T-helper 1 cell treated with Interleukin-12 subunit alpha and Interleukin-12 subunit beta and Interleukin-4 antibody, amounts not matched to agents 30 μg/mL and 1 μg/mL, for 36 hours (primary cell): Measurements from ENCODE around the gene TRIM28.

Experiments
- H3K27ac Mint-ChIP-seq: one replicate; pipeline ENCODE4 v1.8.0; 2021; ENCODE audit warnings: mild to moderate bottlenecking, mixed read lengths
- H3K27me3 Mint-ChIP-seq: one replicate; pipeline ENCODE4 v1.8.0; 2021; ENCODE audit warnings: low read depth, mixed read lengths
- H3K36me3 Mint-ChIP-seq: one replicate; pipeline ENCODE4 v1.8.0; 2021; ENCODE audit warnings: low read depth, mixed read lengths
- H3K4me1 Mint-ChIP-seq: one replicate; pipeline ENCODE4 v1.8.0; 2021; ENCODE audit warnings: low read depth, mixed read lengths
- H3K4me3 Mint-ChIP-seq: one replicate; pipeline ENCODE4 v1.8.0; 2021; ENCODE audit warnings: mild to moderate bottlenecking, moderate library complexity, mixed read lengths
- H3K9me3 Mint-ChIP-seq: one replicate; pipeline ENCODE4 v1.8.0; 2021; ENCODE audit warnings: mixed read lengths

TRIM28 gene

GRCh38 chr19:58559275-58560006, 15.6 kb downstream of the TRIM28 start:
- H3K4me3 Mint-ChIP-seq, result peak overlapping the region; percentile 97
- H3K4me1 Mint-ChIP-seq, result peaks cover 65% of the 10 kb centered on the region
- H3K9me3 Mint-ChIP-seq, result no peaks in the 10 kb centered on the region
- no peaks in the 10 kb centered on the region for H3K27me3 Mint-ChIP-seq
- H3K36me3 Mint-ChIP-seq, result peaks cover 36% of the 10 kb centered on the region
- peak overlapping the region; percentile 94 for H3K27ac Mint-ChIP-seq

GRCh38 chr19:58560007-58560887, 16.4 kb downstream of the TRIM28 start:
- Mint-ChIP-seq H3K9me3 (no peaks in the 10 kb centered on the region), H3K4me1 (peaks cover 63% of the 10 kb centered on the region), H3K27ac (peak overlapping the region; percentile 94), H3K36me3 (peaks cover 31% of the 10 kb centered on the region), H3K27me3 (no peaks in the 10 kb centered on the region), H3K4me3 (peak overlapping the region; percentile 97)

- Mint-ChIP-seq H3K4me3 (peak overlapping the region; percentile 61), H3K4me1 (peaks cover 59% of the 10 kb centered on the region), H3K27me3 (no peaks in the 10 kb centered on the region), H3K27ac (peak overlapping the region; percentile 94), H3K9me3 (no peaks in the 10 kb centered on the region), H3K36me3 (peaks cover 29% of the 10 kb centered on the region)
These were observed 17.1 kb downstream of the TRIM28 start for GRCh38 chr19:58560921-58561320.

- Mint-ChIP-seq H3K9me3 (no peaks in the 10 kb centered on the region), H3K36me3 (peaks cover 24% of the 10 kb centered on the region), H3K27ac (peak overlapping the region; percentile 62), H3K27me3 (no peaks in the 10 kb centered on the region), H3K4me3 (peak overlapping the region; percentile 61), H3K4me1 (peaks cover 55% of the 10 kb centered on the region)
These were observed 17.7 kb downstream of the TRIM28 start for GRCh38 chr19:58561373-58562121.

GRCh38 chr19:58562122-58563033, 18.5 kb downstream of the TRIM28 start:
- Mint-ChIP-seq H3K36me3 (peaks cover 17% of the 10 kb centered on the region), H3K27me3 (no peaks in the 10 kb centered on the region), H3K4me3 (peak overlapping the region; percentile 82), H3K4me1 (peaks cover 50% of the 10 kb centered on the region), H3K27ac (peak overlapping the region; percentile 72), H3K9me3 (no peaks in the 10 kb centered on the region)

GRCh38 chr19:58563034-58563573, 19.2 kb downstream of the TRIM28 start:
- peaks cover 13% of the 10 kb centered on the region for H3K36me3 Mint-ChIP-seq
- H3K27ac Mint-ChIP-seq, result peak overlapping the region; percentile 72
- no peaks in the 10 kb centered on the region for H3K9me3 Mint-ChIP-seq
- peaks cover 46% of the 10 kb centered on the region for H3K4me1 Mint-ChIP-seq
- H3K27me3 Mint-ChIP-seq, result no peaks in the 10 kb centered on the region
- H3K4me3 Mint-ChIP-seq, result peak overlapping the region; percentile 82

GRCh38 chr19:58563823-58564222, 20.0 kb downstream of the TRIM28 start:
- Mint-ChIP-seq H3K4me3 (peak overlapping the region; percentile 82), H3K27ac (peak overlapping the region; percentile 67), H3K27me3 (no peaks in the 10 kb centered on the region), H3K4me1 (peaks cover 49% of the 10 kb centered on the region), H3K9me3 (no peaks in the 10 kb centered on the region), H3K36me3 (peaks cover 19% of the 10 kb centered on the region)

GRCh38 chr19:58566989-58567388, 23.1 kb downstream of the TRIM28 start:
- Mint-ChIP-seq H3K27me3 (no peaks in the 10 kb centered on the region), H3K36me3 (peaks cover 19% of the 10 kb centered on the region), H3K27ac (no peak overlapping the region), H3K4me3 (no peak overlapping the region), H3K4me1 (peaks cover 29% of the 10 kb centered on the region), H3K9me3 (no peaks in the 10 kb centered on the region)

- peak overlapping the region; percentile 15 for H3K27ac Mint-ChIP-seq
- H3K36me3 Mint-ChIP-seq, result peaks cover 17% of the 10 kb centered on the region
- H3K4me1 Mint-ChIP-seq, result peaks cover 31% of the 10 kb centered on the region
- H3K27me3 Mint-ChIP-seq, result no peaks in the 10 kb centered on the region
- no peak overlapping the region for H3K4me3 Mint-ChIP-seq
- no peaks in the 10 kb centered on the region for H3K9me3 Mint-ChIP-seq
These were observed 24.7 kb downstream of the TRIM28 start for GRCh38 chr19:58568453-58569130.

- H3K36me3 Mint-ChIP-seq, result peaks cover 15% of the 10 kb centered on the region
These were observed 25.5 kb downstream of the TRIM28 start for GRCh38 chr19:58569191-58569942.

GRCh38 chr19:58569943-58570670, 26.2 kb downstream of the TRIM28 start:
- H3K27me3 Mint-ChIP-seq, result no peaks in the 10 kb centered on the region
- H3K4me1 Mint-ChIP-seq, result peaks cover 24% of the 10 kb centered on the region
- no peaks in the 10 kb centered on the region for H3K9me3 Mint-ChIP-seq
- H3K4me3 Mint-ChIP-seq, result no peak overlapping the region
- H3K36me3 Mint-ChIP-seq, result peaks cover 15% of the 10 kb centered on the region
- H3K27ac Mint-ChIP-seq, result no peak overlapping the region

More at GRCh38 chr19:58569191-58569942, 25.5 kb downstream of the TRIM28 start:
- Mint-ChIP-seq H3K27ac (no peak overlapping the region), H3K4me3 (no peak overlapping the region), H3K9me3 (no peaks in the 10 kb centered on the region), H3K4me1 (peaks cover 27% of the 10 kb centered on the region), H3K27me3 (no peaks in the 10 kb centered on the region)
